Liver (tissue), 9 donors: ENCODE data around the gene WIPF2. TPM values are rescaled to one million over a fixed set of nuclear protein-coding genes. Genes with fewer than 3 reads are reported as not detected.
A peak's percentile ranks its signal among the peaks of the same experiment; 100 is the strongest.

Experiments
- DNase-seq: peaks from one replicate; pipeline ENCODE4 v3.0.0-alpha.2; 2017; ENCODE audit warnings: low spot score
- H3K27ac ChIP-seq, 2 donors: one replicate each; pipeline ENCODE4 v1.7.0; 2013; ENCODE audit warnings: inconsistent platforms in 2 of 2, low read length in 2 of 2, control low read depth in 1 of 2, low read depth in 1 of 2, mild to moderate bottlenecking in 1 of 2
- H3K27me3 ChIP-seq, 4 donors: one replicate each; pipeline versions ENCODE4 v1.6.1 to v1.7.0; 2013; ENCODE audit warnings: low read length in 3 of 4, inconsistent platforms in 1 of 4, mild to moderate bottlenecking in 1 of 4, moderate library complexity in 1 of 4; ENCODE audit not compliant: control insufficient read depth in 4 of 4, insufficient read depth in 4 of 4
- H3K36me3 ChIP-seq, 4 donors: one replicate each; pipeline versions ENCODE4 v1.6.1 to v1.7.0; 2013; ENCODE audit warnings: low read length in 3 of 4, mild to moderate bottlenecking in 3 of 4, low read depth in 1 of 4, moderate library complexity in 1 of 4; ENCODE audit not compliant: control insufficient read depth in 4 of 4, insufficient read depth in 3 of 4
- H3K4me1 ChIP-seq, 4 donors: one replicate each; pipeline versions ENCODE4 v1.6.1 to v1.7.0; 2013; ENCODE audit warnings: low read length in 3 of 4, mild to moderate bottlenecking in 3 of 4, moderate library complexity in 1 of 4; ENCODE audit not compliant: control insufficient read depth in 4 of 4, insufficient read depth in 4 of 4
- H3K4me3 ChIP-seq, 3 donors: one replicate each; pipeline versions ENCODE4 v1.6.1 to v1.7.0; 2013; ENCODE audit warnings: low read length in 3 of 3, control low read depth in 1 of 3, low read depth in 1 of 3, mild to moderate bottlenecking in 1 of 3
- H3K9ac ChIP-seq, 2 donors: one replicate each; pipeline ENCODE4 v1.7.0; 2013; ENCODE audit warnings: low read length in 2 of 2, mild to moderate bottlenecking in 2 of 2, moderate library complexity in 2 of 2, control low read depth in 1 of 2, low read depth in 1 of 2
- H3K9me3 ChIP-seq, 4 donors: one replicate each; pipeline versions ENCODE4 v1.6.1 to v1.7.0; 2013; ENCODE audit warnings: low read length in 3 of 4; ENCODE audit not compliant: control insufficient read depth in 4 of 4
- ATF3 ChIP-seq: IDR thresholded peaks from 2 replicates; pipeline ENCODE4 v1.6.1; 2016; ENCODE audit warnings: antibody characterized with exemption
- CTCF ChIP-seq: fragments of 150-350 bp; IDR thresholded peaks from 2 replicates; pipeline ENCODE4 v1.5.1; 2017; ENCODE audit warnings: improper control_type of control experiment, low read depth, low read length; ENCODE audit not compliant: missing input control
- EGR1 ChIP-seq, 2 donors: IDR thresholded peaks; 2 replicates each; pipeline ENCODE4 v1.6.1; 2016 to 2018; ENCODE audit warnings: antibody characterized with exemption in 2 of 2, low read depth in 2 of 2
- FOXA1 ChIP-seq: IDR thresholded peaks from 2 replicates; pipeline ENCODE4 v1.6.1; 2016; ENCODE audit warnings: antibody characterized with exemption
- FOXA2 ChIP-seq: IDR thresholded peaks from 2 replicates; pipeline ENCODE4 v1.6.1; 2016; ENCODE audit warnings: antibody characterized with exemption
- GABPA ChIP-seq, 2 donors: IDR thresholded peaks in 1 of 2; conservative IDR thresholded peaks in 1 of 2; 2 replicates each; pipeline ENCODE4 v1.6.1; 2016; ENCODE audit warnings: antibody characterized with exemption in 2 of 2, mild to moderate bottlenecking in 1 of 2, moderate library complexity in 1 of 2
- HNF4A ChIP-seq, 2 donors: conservative IDR thresholded peaks; 2 replicates each; pipeline ENCODE4 v1.6.1; 2016; ENCODE audit warnings: antibody characterized with exemption in 2 of 2, mild to moderate bottlenecking in 2 of 2
- HNF4G ChIP-seq: IDR thresholded peaks from 2 replicates; pipeline ENCODE4 v1.6.1; 2016; ENCODE audit warnings: antibody characterized with exemption
- JUND ChIP-seq, 2 donors: IDR thresholded peaks; 2 replicates each; pipeline ENCODE4 v1.6.1; 2016; ENCODE audit warnings: antibody characterized with exemption in 2 of 2
- NR2F2 ChIP-seq: IDR thresholded peaks from 2 replicates; pipeline ENCODE4 v1.6.1; 2016; ENCODE audit warnings: antibody characterized with exemption
- RAD21 ChIP-seq, 2 donors: IDR thresholded peaks; 2 replicates each; pipeline ENCODE4 v1.6.1; 2016; ENCODE audit warnings: antibody characterized with exemption in 2 of 2, mild to moderate bottlenecking in 2 of 2
- REST ChIP-seq: IDR thresholded peaks from 2 replicates; pipeline ENCODE4 v1.6.1; 2016; ENCODE audit warnings: antibody characterized with exemption, mild to moderate bottlenecking
- RXRA ChIP-seq, 2 donors: IDR thresholded peaks; 2 replicates each; pipeline ENCODE4 v1.6.1; 2017 to 2018; ENCODE audit warnings: antibody characterized with exemption in 2 of 2, mild to moderate bottlenecking in 1 of 2
- SP1 ChIP-seq: IDR thresholded peaks from 2 replicates; pipeline ENCODE4 v1.6.1; 2018; ENCODE audit warnings: antibody characterized with exemption, mild to moderate bottlenecking
- TAF1 ChIP-seq: conservative IDR thresholded peaks from 2 replicates; pipeline ENCODE4 v1.6.1; 2016; ENCODE audit warnings: antibody characterized with exemption, mild to moderate bottlenecking
- YY1 ChIP-seq: IDR thresholded peaks from 2 replicates; pipeline ENCODE4 v1.6.1; 2016; ENCODE audit warnings: antibody characterized with exemption, mild to moderate bottlenecking
- ZBTB33 ChIP-seq: IDR thresholded peaks from 2 replicates; pipeline ENCODE4 v1.6.1; 2016; ENCODE audit warnings: antibody characterized with exemption
- WGBS: extraction: QIAGEN DNeasy Blood & Tissue Kit; methylation state at CpG from one replicate; pipeline ENCODE4 v1.1.7; 2013; 5-methylcytosine and 5-hydroxymethylcytosine counted together
- polyA plus RNA-seq, 2 donors: library from polyadenylated mRNA; stranded (reverse) in 1 of 2; unstranded in 1 of 2; fragments of 200-250 nt in 1 of 2; fragments of >200 nt in 1 of 2; fragmentation: Nextera tagmentation in 1 of 2; extraction: Ambion mirVana in 1 of 2; gene quantifications; one replicate each; pipeline versions ENCODE4 v1.2.1 to v1.2.3, GENCODE V29; 2013 to 2015
- total RNA-seq, 2 donors: library from RNA; depleted of rRNA; stranded (reverse); fragments of >200 nt; gene quantifications; one replicate each; pipeline ENCODE4 v1.2.3, GENCODE V29; 2014
- TF ChIP-seq, protein P1 (sequence below): IDR thresholded peaks from 2 replicates; pipeline ENCODE4 v1.6.1; 2016; ENCODE audit warnings: antibody characterized with exemption
- donor health status: healthy.
- donor health status: healthy.
- donor health status: healthy.
- donor health status: healthy.
- donor health status: healthy.

WIPF2 gene
- total and polyA plus RNA-seq, 4 donors, result 4.4 to 5.6 (median 5.2) TPM

DNA sequence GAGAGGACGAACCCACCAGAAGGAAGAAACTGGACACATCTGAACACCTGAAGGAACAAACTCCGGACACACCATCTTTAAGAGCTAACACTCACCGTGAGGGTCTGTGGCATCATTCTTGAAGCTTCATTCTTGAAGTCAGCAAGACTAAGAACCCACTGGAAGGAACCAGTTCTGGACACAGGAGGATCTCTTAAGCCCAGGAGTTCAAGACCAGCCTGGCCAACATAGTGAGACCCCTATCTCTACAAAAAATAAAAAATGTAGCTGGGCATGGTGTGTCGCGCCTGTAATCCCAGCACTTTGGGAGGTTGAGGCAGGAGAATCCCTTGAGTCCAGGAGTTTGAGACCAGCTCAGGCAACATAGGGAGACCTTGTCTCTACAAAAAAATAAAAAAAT lies 20.5 kb upstream of the WIPF2 start:
- no peak overlapping the region for H3K9ac ChIP-seq
- WGBS, result 96% methylated on average over 5 of the region's 5 CpGs
- no peak for DNase-seq
- no peaks in the 10 kb centered on the region for H3K9me3 ChIP-seq
- peaks cover 0 to 6% (median under 1%) of the 10 kb centered on the region in 4 donors for H3K4me1 ChIP-seq
- peaks cover 0 to 2% (median 0%) of the 10 kb centered on the region in 4 donors for H3K36me3 ChIP-seq
- H3K4me3 ChIP-seq, result no peak overlapping the region
- no peak overlapping the region for H3K27ac ChIP-seq
- no peaks in the 10 kb centered on the region for H3K27me3 ChIP-seq
- TF ChIP-seq GABPA (IDR thresholded peaks at IDR 0.05 in 1 of 2, conservative IDR thresholded peaks at IDR 0.05 in 1 of 2), result no peak
- TF ChIP-seq JUND (IDR thresholded peaks at IDR 0.05), result no peak
- no peak for TF ChIP-seq CTCF
- no peak for TF ChIP-seq RXRA (IDR thresholded peaks at IDR 0.05)
- no peak for TF ChIP-seq EGR1 (IDR thresholded peaks at IDR 0.05; ENCODE audit: low read depth in 2 of 2)
- TF ChIP-seq RAD21 (IDR thresholded peaks at IDR 0.05), result no peak
- TF ChIP-seq FOXA2, result no peak
- TF ChIP-seq SP1, result no peak
- TF ChIP-seq HNF4G, result no peak
- no peak for TF ChIP-seq NR2F2
- TF ChIP-seq, protein P1, sequence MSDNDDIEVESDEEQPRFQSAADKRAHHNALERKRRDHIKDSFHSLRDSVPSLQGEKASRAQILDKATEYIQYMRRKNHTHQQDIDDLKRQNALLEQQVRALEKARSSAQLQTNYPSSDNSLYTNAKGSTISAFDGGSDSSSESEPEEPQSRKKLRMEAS, result no peak
- TF ChIP-seq ZBTB33, result no peak

GRCh38 chr17:40203131-40203530 lies 16.0 kb upstream of the WIPF2 start:
- Histone ChIP-seq H3K36me3 (no peaks in the 10 kb centered on the region), H3K9me3 (no peaks in the 10 kb centered on the region), H3K27ac (peak overlapping the region in 1 of 2 donors; percentile 41), H3K4me1 (peaks cover 0 to 6% (median 2%) of the 10 kb centered on the region in 4 donors), H3K4me3 (no peak overlapping the region), H3K27me3 (no peaks in the 10 kb centered on the region), H3K9ac (peak overlapping the region in 1 of 2 donors; percentile 16)
- WGBS, result 19% methylated on average over 4 of the region's 4 CpGs
- TF ChIP-seq HNF4A (conservative IDR thresholded peaks at IDR 0.05) (peak; percentile 23 to 66), ZBTB33 (no peak), FOXA1 (no peak), NR2F2 (peak; percentile 77), YY1 (no peak), JUND (IDR thresholded peaks at IDR 0.05) (peak in 1 of 2 donors; percentile 57), EGR1 (IDR thresholded peaks at IDR 0.05; ENCODE audit: low read depth in 2 of 2) (peak in 1 of 2 donors; percentile 48), SP1 (peak; percentile 47), RXRA (IDR thresholded peaks at IDR 0.05) (peak; percentile 51 to 86), REST (no peak), GABPA (IDR thresholded peaks at IDR 0.05 in 1 of 2, conservative IDR thresholded peaks at IDR 0.05 in 1 of 2) (peak in 1 of 2 donors; percentile 76), HNF4G (no peak), FOXA2 (no peak), TAF1 (no peak), ATF3 (no peak), CTCF (no peak), RAD21 (IDR thresholded peaks at IDR 0.05) (no peak)
- TF ChIP-seq, protein P1, result no peak
- no peak for DNase-seq
